C4-2B (cell line): ENCODE results near the gene ERBB3.

Source experiments
- H3K27ac ChIP-seq: fragments of 450-650 bp; 2 replicates; pipeline ENCODE4 v1.5.1; 2017
- ZFX ChIP-seq: fragments of 450-650 bp; IDR thresholded peaks from 2 replicates; pipeline ENCODE4 v1.6.1; 2017
- TF ChIP-seq, protein P1 (sequence below): fragments of 450-650 bp; conservative IDR thresholded peaks from 2 replicates; pipeline ENCODE4 v1.5.1; 2017; ENCODE audit warnings: mild to moderate bottlenecking

Gene ERBB3

DNA sequence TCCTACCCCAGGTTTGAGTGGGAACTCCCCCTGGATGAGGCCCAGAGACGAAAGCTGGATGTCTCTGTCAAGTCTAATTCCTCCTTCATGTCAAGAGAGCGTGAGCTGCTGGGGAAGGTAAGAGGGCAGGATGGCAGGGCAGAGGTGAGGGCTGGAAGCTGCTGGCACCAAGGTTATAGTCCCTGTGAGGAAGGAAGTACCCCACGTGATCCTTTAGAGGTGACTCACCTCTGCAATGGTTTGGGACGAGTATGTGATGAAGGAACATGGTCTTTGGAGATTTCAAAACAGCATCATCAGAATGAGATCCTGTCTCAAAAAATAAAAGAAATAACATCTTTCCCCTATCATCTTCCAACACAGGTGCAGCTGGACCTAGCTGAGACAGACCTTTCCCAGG lies 63.3 kb downstream of the ERBB3 start:
- no peak overlapping the region for H3K27ac ChIP-seq

DNA sequence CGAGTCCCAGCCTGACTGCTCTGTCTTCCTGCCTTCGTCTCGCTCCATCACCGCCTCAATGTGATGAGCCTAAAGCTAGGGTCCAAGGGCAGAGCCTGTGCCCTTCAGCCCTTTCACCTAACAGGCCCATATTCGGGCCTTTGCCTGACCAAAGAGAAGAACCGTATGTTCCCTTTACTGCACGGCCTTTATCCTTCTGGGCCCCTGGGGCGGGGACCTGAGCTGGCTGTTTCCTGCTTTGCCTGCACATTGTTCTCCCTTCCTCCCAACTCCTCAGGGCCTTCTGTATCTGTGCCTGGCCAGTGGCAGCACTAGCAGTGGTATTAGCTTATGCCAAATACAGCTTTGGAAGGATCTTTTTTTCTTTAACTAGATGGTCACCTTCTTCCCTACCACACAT lies 63.9 kb downstream of the ERBB3 start:
- H3K27ac ChIP-seq: no peak overlapping the region
- TF ChIP-seq, protein P1, sequence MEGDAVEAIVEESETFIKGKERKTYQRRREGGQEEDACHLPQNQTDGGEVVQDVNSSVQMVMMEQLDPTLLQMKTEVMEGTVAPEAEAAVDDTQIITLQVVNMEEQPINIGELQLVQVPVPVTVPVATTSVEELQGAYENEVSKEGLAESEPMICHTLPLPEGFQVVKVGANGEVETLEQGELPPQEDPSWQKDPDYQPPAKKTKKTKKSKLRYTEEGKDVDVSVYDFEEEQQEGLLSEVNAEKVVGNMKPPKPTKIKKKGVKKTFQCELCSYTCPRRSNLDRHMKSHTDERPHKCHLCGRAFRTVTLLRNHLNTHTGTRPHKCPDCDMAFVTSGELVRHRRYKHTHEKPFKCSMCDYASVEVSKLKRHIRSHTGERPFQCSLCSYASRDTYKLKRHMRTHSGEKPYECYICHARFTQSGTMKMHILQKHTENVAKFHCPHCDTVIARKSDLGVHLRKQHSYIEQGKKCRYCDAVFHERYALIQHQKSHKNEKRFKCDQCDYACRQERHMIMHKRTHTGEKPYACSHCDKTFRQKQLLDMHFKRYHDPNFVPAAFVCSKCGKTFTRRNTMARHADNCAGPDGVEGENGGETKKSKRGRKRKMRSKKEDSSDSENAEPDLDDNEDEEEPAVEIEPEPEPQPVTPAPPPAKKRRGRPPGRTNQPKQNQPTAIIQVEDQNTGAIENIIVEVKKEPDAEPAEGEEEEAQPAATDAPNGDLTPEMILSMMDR: no peak
- TF ChIP-seq ZFX: no peak

More for the DNA sequence above, 63.3 kb downstream of the ERBB3 start:
- TF ChIP-seq ZFX: no peak
- TF ChIP-seq, protein P1: no peak

DNA sequence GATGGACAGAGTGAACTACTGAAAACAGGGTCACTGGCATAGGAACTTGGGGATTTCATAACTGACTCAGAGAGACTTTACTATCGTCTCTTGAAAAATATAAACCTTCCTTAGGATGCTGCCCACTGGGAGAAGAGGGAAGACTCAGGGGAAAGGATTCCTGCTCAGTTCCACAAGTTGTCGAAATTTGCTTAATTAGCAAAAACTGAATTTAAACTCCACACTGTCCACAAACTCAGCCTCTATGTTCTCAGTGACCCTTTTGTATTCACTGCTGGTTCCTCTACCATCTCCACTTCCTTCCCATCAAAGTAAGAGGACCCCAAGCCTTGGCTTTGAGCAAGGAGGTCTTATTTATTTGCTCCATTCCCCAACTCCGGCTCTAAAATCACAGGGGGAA lies 65.3 kb downstream of the ERBB3 start:
- TF ChIP-seq ZFX: no peak
- TF ChIP-seq, protein P1: no peak
- no peak overlapping the region for H3K27ac ChIP-seq

DNA sequence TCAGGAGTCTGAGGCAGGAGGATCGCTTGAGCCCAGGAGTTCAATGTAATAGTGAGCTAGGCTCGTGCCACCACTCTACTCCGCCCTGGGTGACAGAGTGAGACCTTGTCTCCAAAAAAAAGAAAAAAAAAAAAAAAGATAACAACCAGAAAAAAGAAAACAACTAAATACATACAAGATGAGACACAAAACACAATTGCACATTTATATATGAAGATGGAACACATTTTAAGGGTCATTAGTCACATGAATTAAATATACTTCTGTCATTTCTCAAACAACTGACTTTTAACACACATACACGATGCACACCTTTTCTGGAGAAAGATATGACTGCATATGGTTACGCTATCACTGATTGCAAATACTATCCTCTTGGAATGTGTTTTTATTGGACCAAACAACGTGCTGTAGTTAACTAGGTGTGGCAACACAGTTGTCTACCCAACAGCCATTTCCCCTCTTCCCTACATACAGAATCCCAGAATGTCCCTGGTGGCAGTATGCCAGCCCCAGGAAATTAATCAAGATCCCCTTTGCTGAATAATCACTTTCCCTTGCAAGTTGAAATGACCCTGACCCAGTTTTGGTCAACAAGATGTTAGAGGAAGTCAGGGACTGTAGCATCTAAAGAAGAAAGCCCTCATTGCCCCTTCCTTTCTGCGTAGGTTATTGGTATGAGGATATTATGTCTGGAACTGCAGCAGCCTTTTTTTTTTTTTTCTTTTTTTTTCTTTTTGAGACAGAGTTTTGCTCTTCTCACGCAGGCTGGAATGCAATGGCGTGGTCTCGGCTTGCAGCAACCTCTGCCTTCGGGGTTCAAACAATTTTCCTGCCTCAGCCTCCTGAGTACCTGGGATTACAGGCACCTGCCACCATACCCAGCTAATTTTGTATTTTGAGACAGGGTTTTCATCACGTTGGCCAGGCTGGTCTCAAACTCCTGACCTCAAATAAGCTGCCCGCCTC lies 66.8 kb downstream of the ERBB3 start:
- no peak for TF ChIP-seq ZFX
- TF ChIP-seq, protein P1: no peak
- H3K27ac ChIP-seq: no peak overlapping the region

DNA sequence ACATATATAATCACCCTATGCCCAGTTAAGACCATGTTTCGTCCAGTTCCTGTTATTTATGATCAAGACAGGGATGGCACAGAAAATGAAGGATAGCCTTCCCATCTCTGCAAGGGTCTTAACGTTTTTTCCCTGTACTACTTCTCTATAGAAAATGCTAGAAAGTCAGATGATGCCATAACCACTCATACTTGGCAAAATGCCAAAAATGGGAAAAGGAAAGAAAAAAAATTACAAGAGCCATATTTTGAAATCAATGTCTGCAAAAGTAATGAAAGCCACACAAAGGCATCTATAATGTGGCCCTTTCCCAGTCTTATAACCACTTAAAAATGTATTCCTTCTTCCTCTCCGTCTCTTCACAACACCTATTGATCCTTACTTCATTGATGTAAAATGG lies 70.6 kb downstream of the ERBB3 start:
- TF ChIP-seq, protein P1: no peak
- no peak overlapping the region for H3K27ac ChIP-seq

DNA sequence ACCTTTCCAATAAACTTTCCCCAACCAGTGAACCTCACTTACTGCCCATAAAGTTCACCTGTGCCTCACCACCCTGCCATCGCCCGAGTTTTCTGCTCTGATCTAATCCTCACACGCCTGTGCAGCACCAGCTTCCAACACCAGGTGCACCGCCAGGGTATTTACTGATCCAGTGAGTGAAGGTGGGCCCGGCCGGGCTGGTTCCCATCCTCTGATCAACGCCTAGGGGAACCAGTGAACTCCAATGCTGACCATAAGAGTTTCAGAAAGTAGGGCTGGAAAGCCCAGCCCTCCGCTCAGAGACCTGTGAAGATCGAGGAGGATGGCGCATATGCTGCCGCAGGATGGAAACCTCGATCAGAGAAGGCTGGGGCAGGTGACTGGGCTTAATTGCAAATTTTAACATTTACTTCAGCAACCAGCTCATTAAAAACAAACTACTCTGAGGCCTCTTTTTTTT lies 71.7 kb downstream of the ERBB3 start:
- H3K27ac ChIP-seq: peak overlapping the region; percentile 79
- TF ChIP-seq, protein P1: no peak; the same call in 1 of the 2 replicates
- no peak for TF ChIP-seq ZFX

DNA sequence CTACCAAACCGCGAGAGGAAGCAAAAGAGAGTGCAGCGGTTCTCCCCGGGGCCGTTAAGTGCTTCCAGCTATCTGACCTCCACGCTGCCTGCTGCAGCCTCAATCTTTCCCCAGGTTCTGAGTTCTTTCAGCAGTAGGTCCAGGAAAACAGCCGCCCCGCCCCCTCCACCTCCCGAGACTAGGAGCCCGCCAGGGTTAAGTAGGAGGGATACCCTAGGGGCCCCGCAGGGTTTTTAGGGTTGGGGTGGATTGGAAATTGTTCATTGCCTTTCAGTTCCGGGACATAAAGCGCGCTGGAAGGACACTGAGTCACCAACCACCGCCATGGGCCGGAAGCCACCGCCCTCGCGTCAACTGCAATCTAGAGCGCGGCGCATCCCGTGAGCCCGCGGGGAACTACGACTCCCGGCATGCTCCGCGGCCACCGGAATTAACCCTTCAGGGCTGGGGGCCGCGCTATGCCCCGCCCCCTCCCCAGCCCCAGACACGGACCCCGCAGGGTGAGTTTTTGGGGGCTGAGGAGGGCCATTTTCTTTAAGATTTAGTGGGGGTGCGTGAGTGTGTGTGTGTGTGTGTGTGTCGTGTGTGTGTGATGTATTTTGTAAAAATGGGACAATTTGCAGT lies 72.3 kb downstream of the ERBB3 start, which contains the start of gene MYL6B:
MYL6B (plus strand) TSS at position 456 of the 624 bp plus-strand sequence. CDS start 1,332 bp downstream, outside the sequence.
- peak within 1 kb of the TSS; percentile 79 for H3K27ac ChIP-seq
- TF ChIP-seq ZFX: no peak
- TF ChIP-seq, protein P1: no peak
